ENCODE data around the gene RGL4. TPM values are rescaled to one million over a fixed set of nuclear protein-coding genes. Genes with fewer than 3 reads are reported as not detected.

Gene RGL4
- total RNA-seq, 2 donors from 2014 or later = 6.5 to 10.2 TPM

DNA sequence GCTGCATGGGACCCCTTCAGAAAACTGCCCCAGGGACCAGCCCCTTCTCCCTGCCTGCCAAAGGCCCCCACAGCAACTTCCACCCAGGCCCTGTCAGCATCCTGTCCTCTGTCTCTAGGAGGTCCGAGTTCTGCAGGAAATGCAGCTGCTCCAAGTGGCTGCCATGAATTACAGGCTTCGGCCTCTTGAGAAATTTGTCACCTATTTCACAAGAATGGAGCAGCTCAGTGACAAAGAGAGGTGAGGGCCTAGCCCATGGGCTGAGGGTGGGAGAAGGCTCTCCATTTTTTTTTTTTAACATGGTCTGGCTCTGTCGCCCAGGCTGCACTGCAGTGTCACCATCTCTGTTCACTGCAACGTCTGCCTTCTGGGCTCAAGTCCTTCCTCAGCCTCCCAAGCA, 7.3 kb downstream of the RGL4 start:
- peaks cover 28% of the 10 kb centered on the region for H3K36me3 Mint-ChIP-seq
- H3K4me1 Mint-ChIP-seq (ENCODE audit: low read depth in 2 of 2) = peaks cover 26 to 42% of the 10 kb centered on the region in 2 donors
- H3K9me3 Mint-ChIP-seq = no peaks in the 10 kb centered on the region
- H3K4me3 Mint-ChIP-seq = no peak overlapping the region
- H3K27me3 Mint-ChIP-seq = no peaks in the 10 kb centered on the region
- peak overlapping the region; percentile 14 to 16 for H3K27ac Mint-ChIP-seq
- ATAC-seq = no peak
- no peak for DNase-seq (ENCODE audit: low spot score)

DNA sequence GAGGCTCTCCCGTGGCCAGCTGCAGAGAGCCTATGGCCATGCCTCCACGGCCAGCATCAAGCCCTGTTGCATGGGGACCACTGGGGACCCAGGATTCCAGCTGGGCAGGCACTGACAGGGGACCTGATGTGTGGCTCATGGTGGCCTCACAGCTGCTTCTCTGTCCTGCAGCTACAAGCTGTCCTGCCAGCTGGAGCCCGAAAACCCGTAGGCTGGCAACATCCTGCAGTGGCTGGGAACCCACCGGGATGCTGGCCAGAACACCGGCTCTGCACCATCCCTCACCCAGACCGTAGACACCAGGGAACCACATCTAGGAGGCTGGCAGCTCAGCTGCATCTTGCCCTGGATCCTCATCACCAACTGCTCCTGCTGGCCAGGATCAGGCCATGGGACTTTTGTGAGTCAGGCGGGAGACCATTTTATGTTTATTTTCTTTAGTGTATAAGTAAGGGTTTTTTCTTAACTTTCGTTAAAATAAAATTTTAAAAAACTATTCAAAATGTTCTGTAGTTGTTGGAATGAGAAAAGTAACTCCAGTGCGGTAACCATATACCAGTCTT, 7.9 kb downstream of the RGL4 start:
- ATAC-seq = no peak
- Mint-ChIP-seq H3K4me3 (no peak overlapping the region), H3K9me3 (no peaks in the 10 kb centered on the region), H3K36me3 (peaks cover 32% of the 10 kb centered on the region), H3K27me3 (no peaks in the 10 kb centered on the region), H3K4me1 (ENCODE audit: low read depth in 2 of 2) (peaks cover 28 to 42% of the 10 kb centered on the region in 2 donors), H3K27ac (peak overlapping the region in 1 of 2 donors; percentile 14)
- no peak for DNase-seq (ENCODE audit: low spot score)

DNA sequence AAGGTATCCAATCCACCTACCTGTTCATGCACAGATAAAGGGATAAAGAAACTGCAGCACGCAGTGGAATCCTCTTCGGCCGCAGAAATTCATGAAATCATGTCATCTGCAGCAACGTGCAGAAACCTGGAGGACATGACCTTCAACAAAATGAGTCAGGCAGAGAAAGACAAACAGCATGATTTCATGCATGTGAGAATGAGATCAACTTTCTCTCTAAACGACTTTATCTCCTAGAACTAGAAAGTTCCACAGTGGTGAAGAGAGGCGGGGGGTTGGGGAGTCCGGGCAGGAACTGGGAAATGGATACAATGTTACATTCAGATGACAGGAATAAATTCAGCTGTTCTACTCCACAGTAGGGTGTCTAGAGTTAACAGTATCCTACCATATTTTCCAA, 9.9 kb downstream of the RGL4 start:
- peaks cover 51% of the 10 kb centered on the region for H3K36me3 Mint-ChIP-seq
- H3K4me1 Mint-ChIP-seq (ENCODE audit: low read depth in 2 of 2) = peaks cover 39 to 45% of the 10 kb centered on the region in 2 donors
- no peak overlapping the region for H3K27ac Mint-ChIP-seq
- no peak overlapping the region for H3K4me3 Mint-ChIP-seq
- DNase-seq (ENCODE audit: low spot score) (no peak), ATAC-seq (no peak)
- H3K27me3 Mint-ChIP-seq = no peaks in the 10 kb centered on the region
- no peaks in the 10 kb centered on the region for H3K9me3 Mint-ChIP-seq

DNA sequence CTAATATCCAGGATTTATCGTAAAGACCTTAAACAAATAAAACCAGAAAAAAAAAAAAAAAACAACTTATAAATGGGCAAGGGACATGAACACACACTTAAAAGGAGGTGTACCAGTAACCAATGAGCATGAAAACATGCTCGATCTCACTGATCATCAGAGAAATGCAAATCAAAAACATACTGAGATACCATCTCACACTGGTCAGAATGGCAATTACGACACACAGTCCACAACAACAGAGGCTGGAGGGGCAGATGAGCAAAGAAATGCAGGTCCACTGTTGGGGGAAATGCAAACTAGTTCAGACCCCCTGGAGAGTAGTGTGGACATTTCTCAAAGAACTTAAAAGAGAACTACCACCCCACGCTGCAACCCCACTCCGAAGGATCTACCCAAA, 13.2 kb downstream of the RGL4 start:
- Mint-ChIP-seq H3K36me3 (peaks cover 74% of the 10 kb centered on the region), H3K27me3 (no peaks in the 10 kb centered on the region), H3K27ac (no peak overlapping the region), H3K9me3 (no peaks in the 10 kb centered on the region), H3K4me1 (ENCODE audit: low read depth in 2 of 2) (peaks cover 49 to 51% of the 10 kb centered on the region in 2 donors), H3K4me3 (no peak overlapping the region)
- DNase-seq (ENCODE audit: low spot score) = no peak
- no peak for ATAC-seq

DNA sequence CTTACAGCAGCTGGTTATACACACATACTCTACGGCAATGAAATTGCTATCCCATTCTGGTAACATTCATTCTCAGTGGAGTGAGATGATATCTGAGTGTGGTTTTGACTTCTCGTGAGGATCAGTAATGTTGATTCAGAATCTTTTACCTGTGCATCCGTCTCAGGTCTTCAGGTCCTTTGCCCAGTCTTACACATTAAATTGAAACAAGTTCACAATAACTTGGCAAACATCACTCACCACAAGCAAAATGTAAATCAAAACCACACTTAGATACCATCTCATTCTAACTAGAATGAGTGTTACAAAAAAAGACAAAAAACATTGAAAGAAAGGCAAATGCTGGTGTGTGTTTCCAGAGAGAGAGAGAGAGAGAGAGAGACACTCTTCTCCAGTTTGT, 14.0 kb downstream of the RGL4 start:
- Mint-ChIP-seq H3K27me3 (no peaks in the 10 kb centered on the region), H3K27ac (peak overlapping the region; percentile 44 to 55), H3K36me3 (peaks cover 74% of the 10 kb centered on the region), H3K4me3 (peak overlapping the region; percentile 39), H3K4me1 (ENCODE audit: low read depth in 2 of 2) (peaks cover 50 to 54% of the 10 kb centered on the region in 2 donors), H3K9me3 (no peaks in the 10 kb centered on the region)
- ATAC-seq = peak in 1 of 2 donors; percentile 31
- DNase-seq (ENCODE audit: low spot score) = no peak

DNA sequence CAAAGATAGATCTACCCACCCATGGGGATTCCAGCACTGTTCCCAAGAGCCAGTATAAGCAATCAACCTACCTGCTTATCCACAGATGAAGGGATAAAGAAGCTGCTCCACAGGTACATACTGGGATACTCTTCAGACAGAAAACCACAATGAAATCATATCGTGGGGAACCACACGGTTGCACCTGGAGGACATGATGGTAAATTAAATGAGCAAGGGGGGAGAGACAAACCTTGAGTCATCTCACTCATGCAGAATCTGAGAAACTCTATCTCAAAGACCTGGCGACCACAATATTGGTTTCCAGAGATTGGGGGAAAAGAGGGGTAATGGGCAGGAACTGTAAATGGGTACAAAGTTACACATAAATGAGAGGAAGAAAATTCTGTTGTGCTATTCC, 14.5 kb downstream of the RGL4 start:
- H3K4me1 Mint-ChIP-seq (ENCODE audit: low read depth in 2 of 2) = peaks cover 45 to 59% of the 10 kb centered on the region in 2 donors
- H3K9me3 Mint-ChIP-seq = no peaks in the 10 kb centered on the region
- peak; percentile 36 to 62 for ATAC-seq
- peaks cover 74% of the 10 kb centered on the region for H3K36me3 Mint-ChIP-seq
- DNase-seq (ENCODE audit: low spot score) = no peak
- peak overlapping the region; percentile 44 to 55 for H3K27ac Mint-ChIP-seq
- H3K27me3 Mint-ChIP-seq = no peaks in the 10 kb centered on the region
- peak overlapping the region; percentile 39 for H3K4me3 Mint-ChIP-seq

DNA sequence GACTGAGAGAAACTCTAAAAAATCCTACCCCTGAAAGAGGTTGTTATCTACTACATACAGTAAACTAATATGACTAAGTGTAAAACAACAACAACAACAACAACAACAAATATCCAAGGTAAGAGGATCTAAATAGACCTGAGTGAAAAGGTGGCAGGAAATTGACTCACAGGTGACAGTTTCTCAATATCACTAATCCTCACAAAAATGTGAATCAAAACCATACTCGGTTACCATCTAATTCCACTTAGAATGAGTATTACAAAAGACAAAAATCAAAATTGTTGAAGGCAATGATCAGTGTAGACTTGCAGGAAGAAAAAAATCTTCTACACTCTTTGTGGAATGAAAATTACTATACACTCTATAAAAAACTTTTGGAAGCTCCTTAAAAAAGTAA, 17.5 kb downstream of the RGL4 start:
- H3K4me3 Mint-ChIP-seq = peak overlapping the region; percentile 28
- ATAC-seq = peak in 1 of 2 donors; percentile 64
- H3K4me1 Mint-ChIP-seq (ENCODE audit: low read depth in 2 of 2) = peaks cover 35 to 59% of the 10 kb centered on the region in 2 donors
- H3K27ac Mint-ChIP-seq = peak overlapping the region; percentile 30 to 67
- H3K27me3 Mint-ChIP-seq = no peaks in the 10 kb centered on the region
- H3K36me3 Mint-ChIP-seq = peaks cover 65% of the 10 kb centered on the region
- H3K9me3 Mint-ChIP-seq = no peaks in the 10 kb centered on the region
- no peak for DNase-seq (ENCODE audit: low spot score)

DNA sequence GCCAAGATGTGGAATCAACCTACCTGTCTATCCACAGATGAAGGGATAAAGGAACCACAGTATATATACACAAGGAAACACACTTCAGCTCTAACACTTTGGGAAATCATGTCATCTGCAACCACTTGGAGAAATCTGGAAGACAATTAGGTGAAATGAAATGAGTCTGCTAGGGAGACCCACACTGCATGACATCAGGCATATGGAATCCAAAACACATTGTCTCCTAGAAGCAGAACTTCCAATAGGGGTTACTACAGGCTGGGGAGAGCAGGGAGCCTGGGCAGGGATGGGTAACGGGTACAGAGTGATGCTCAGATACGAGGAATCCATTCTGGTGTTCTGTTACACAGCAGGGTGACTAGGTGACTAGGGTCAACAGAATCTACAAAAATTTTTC, 18.3 kb downstream of the RGL4 start:
- Mint-ChIP-seq H3K36me3 (peaks cover 59% of the 10 kb centered on the region), H3K27ac (peak overlapping the region; percentile 8 to 67), H3K27me3 (no peaks in the 10 kb centered on the region), H3K4me1 (ENCODE audit: low read depth in 2 of 2) (peaks cover 36 to 58% of the 10 kb centered on the region in 2 donors), H3K9me3 (no peaks in the 10 kb centered on the region), H3K4me3 (no peak overlapping the region)
- ATAC-seq (no peak), DNase-seq (ENCODE audit: low spot score) (no peak)

DNA sequence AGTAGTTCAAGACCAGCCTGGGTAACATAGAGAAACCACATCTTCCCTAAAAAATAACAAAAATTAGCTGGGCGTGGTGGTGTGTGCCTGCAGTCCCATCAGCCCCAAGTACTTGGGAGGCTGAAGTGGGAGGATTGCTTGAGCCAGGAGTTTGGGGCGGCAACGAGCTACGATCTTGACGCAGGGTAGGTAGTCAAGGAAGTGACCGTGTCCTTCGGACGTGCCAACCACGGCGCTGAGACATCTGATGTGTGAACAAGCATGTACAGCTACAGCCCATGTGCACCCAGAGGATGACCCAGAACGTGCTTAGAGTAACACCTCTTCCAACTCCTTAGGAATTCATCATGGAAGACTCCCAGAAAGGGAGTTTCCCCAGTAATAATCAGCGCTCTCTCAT, 21.4 kb downstream of the RGL4 start:
- Mint-ChIP-seq H3K27me3 (no peaks in the 10 kb centered on the region), H3K4me3 (no peak overlapping the region), H3K27ac (no peak overlapping the region), H3K36me3 (peaks cover 34% of the 10 kb centered on the region), H3K4me1 (ENCODE audit: low read depth in 2 of 2) (peaks cover 26 to 36% of the 10 kb centered on the region in 2 donors), H3K9me3 (no peaks in the 10 kb centered on the region)
- ATAC-seq (no peak), DNase-seq (ENCODE audit: low spot score) (no peak)

DNA sequence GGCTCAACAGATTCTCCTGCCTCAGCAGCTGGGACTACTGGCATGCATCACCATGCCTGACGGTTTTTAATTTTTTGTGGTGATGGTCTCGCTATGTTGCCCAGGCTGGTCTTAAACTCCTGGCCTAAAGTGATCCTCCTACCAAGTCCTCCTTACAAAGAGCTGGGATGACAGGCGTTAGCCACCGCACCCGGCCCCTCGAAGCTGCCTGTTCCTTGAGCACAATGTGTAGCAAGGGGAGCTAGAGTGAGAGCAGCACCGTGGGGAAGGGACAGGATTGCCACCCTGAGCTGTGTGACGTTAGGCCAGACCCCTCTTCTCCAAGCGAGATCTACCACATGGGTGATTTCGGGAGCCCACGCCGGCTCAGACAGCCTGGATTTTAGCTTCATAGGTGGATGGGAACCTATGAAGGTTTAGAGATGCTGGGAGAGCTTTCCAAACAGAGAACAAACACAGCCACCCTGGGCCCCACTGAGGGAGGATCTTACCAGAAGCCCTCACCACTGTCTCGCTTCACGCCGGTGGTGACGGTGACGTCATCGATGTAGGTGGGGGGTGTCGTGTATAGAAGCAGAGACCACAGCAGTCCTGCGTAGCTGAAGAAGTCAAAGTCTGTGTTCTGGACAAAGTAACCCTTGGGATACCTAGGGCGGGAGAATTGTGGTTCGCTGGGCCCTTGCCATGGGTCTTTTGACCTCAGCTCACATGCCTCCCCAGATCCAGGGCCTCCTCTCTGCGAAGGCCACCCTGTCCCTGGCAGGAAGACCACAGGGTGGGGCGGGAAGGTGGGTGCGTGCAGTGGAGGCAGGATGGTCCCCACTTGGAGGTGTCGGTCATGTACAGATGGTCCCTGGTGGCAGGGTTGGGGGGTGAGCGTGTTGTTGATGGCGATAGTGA, 23.1 kb downstream of the RGL4 start:
- ATAC-seq = no peak
- DNase-seq (ENCODE audit: low spot score) = no peak
- Mint-ChIP-seq H3K27me3 (no peaks in the 10 kb centered on the region), H3K9me3 (no peaks in the 10 kb centered on the region), H3K27ac (peak overlapping the region; percentile 3 to 34), H3K4me3 (no peak overlapping the region), H3K4me1 (ENCODE audit: low read depth in 2 of 2) (peaks cover 16 to 24% of the 10 kb centered on the region in 2 donors), H3K36me3 (peaks cover 21% of the 10 kb centered on the region)

DNA sequence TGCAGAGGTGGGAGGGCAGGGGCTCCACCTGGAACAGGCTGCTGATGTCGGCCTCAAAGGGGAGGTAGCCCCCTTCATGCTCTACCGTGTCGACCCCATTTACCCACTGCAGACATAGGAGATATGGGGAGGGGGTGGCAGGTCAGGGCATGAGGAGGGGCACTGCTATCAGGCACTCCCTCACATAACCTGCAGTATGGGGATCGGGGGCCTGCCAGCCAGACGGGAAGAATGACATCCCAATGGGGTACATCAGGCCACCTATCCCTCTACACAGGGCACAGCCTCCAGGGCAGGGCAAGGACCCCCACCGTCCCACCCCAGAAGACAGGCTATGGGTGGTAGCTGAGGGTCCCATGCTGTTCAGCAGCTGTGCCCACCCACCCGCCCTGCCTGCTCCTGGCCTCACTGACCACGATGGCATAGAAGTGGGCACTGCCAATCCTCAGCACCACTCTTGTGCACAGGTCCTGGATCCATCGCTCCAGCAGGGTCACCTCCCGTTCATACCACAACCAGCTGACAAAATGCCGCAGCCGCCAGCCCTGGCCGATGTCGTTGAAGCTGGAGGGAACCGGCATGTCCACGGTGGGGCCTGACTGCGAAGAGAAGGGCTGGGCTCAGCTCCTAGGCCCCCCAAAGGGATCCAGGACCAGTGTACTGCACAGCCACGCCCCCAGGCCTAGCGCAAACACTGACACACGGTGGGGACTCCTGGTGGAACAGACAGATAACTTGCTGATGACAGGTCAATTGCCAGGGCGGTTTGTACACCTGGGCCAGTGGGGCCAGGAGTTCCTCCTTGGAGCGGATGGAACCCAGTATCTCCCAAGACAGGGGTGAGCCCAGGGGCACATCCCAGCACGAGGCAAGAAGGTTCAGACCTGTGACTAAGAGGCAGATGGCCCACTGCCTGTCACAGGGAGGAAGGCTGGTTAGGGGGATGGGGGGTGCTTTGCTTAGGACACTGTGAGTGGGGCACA, 24.1 kb downstream of the RGL4 start:
- H3K27ac Mint-ChIP-seq = peak overlapping the region; percentile 49 to 87
- peaks cover 16% of the 10 kb centered on the region for H3K36me3 Mint-ChIP-seq
- no peak for DNase-seq (ENCODE audit: low spot score)

DNA sequence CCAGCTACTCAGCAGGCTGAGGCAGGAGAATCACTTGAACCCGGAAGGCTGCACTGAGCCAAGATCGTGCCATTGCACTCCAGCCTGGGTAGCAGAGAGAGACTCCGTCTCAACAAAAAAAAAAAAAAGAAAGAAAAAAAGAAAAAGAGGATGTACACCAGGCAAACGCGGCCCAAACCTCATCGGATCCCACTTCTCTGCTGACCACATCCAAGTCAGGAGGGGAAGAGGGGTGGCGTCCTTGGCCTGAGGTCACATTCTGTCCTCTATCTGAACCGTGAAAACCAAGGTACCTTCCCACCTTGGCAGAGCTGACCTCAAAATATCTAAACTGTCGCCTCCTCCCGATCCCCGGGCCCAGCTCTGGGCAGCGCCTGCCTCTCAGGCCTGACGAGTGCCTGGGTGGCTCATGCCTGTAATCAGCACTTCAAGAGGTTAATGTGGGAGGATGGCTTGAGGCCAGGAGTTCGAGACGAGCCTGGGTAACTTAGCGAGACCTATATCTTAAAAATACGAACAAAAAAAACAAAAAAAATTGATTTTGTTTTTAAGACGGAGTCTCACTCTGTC, 25.1 kb downstream of the RGL4 start:
- Mint-ChIP-seq H3K36me3 (peaks cover 6% of the 10 kb centered on the region), H3K4me3 (peak overlapping the region; percentile 73), H3K9me3 (no peaks in the 10 kb centered on the region), H3K27me3 (no peaks in the 10 kb centered on the region), H3K27ac (peak overlapping the region; percentile 49 to 87), H3K4me1 (ENCODE audit: low read depth in 2 of 2) (peaks cover 8 to 14% of the 10 kb centered on the region in 2 donors)
- DNase-seq (ENCODE audit: low spot score) (no peak), ATAC-seq (no peak)

More for the DNA sequence above, 24.1 kb downstream of the RGL4 start:
- H3K4me1 Mint-ChIP-seq (ENCODE audit: low read depth in 2 of 2) = peaks cover 14 to 18% of the 10 kb centered on the region in 2 donors
- H3K27me3 Mint-ChIP-seq = no peaks in the 10 kb centered on the region
- no peak for ATAC-seq
- no peaks in the 10 kb centered on the region for H3K9me3 Mint-ChIP-seq
- H3K4me3 Mint-ChIP-seq = peak overlapping the region; percentile 73
